Skin epidermis (tissue), 12 donors: ENCODE data around the gene PLEKHM3.

Experiments used
- H3K27ac ChIP-seq, 21 experiments: fragments of 200-600 bp; sonication (generic) in 11 of 21; one replicate each; pipeline ENCODE4 v1.5.0; 2020; ENCODE audit warnings: mild to moderate bottlenecking in 3 of 21, inconsistent platforms in 2 of 21, moderate library complexity in 2 of 21
- H3K4me3 ChIP-seq, 7 experiments: fragments of 200-600 bp; sonication (generic) in 2 of 7; one replicate each; pipeline ENCODE4 v1.5.0; 2020; ENCODE audit warnings: inconsistent platforms in 2 of 7, mild to moderate bottlenecking in 2 of 7, moderate library complexity in 1 of 7

Gene PLEKHM3

GRCh38 chr2:207844648-207845047 is 180.7 kb downstream of the PLEKHM3 start:
- no peak overlapping the region for H3K4me3 ChIP-seq
- no peak overlapping the region for H3K27ac ChIP-seq

GRCh38 chr2:207840101-207840500 is 185.2 kb downstream of the PLEKHM3 start:
- Histone ChIP-seq H3K27ac (no peak overlapping the region), H3K4me3 (no peak overlapping the region)

- H3K4me3 ChIP-seq: no peak overlapping the region
- no peak overlapping the region for H3K27ac ChIP-seq
Observed at GRCh38 chr2:207839575-207839974, 185.8 kb downstream of the PLEKHM3 start.

GRCh38 chr2:207839028-207839427 is 186.3 kb downstream of the PLEKHM3 start:
- Histone ChIP-seq H3K4me3 (no peak overlapping the region), H3K27ac (no peak overlapping the region)

DNA sequence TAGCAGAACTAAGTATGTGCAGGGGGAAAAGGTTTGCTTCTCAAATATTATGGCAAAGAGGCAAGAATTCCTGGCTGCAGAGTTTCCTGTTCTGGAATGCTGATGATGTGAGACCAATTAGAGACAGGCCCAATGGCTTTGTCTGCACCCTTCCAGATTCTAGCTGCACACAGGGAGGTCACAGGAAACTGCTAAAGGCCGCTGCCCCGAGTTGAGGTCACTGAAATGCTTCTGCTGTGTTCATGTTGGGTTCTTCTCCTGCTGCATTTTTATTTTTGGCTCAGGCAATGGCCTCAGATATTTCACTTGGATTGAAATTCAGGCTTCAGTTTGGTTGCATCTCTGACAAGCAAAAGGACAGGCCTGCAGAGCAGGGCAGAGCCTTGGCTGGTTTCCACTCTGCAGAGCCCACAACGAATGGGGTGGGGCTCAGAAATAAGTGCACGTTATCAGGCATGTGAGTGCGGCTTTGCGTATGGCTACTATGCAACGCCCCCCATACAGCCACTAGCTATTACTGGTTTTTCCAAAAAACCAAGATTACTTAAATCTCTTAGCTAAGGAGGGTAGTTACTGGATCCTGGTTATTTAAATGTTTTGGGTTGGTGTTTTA is 188.7 kb downstream of the PLEKHM3 start:
- Histone ChIP-seq H3K4me3 (no peak overlapping the region), H3K27ac (no peak overlapping the region)

DNA sequence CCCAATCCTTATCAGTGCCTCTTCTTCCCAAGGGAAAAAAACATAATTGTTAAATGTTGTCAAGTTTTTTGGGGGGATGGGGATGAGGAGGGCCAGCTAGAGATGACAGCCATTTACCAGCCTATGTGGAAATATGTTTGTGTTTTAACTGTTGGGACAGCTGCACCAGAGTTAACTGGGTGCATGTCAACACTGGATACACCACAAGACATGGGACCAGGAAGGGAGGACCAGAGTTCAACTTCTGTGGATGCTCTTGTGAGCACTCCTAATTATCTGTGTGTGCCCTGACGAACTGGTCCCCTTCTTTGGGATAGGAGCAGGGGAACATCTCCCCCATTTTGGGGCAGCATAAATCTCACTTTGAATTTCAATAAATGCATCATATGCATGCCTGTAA is 189.5 kb downstream of the PLEKHM3 start:
- H3K4me3 ChIP-seq: no peak overlapping the region
- no peak overlapping the region for H3K27ac ChIP-seq

- Histone ChIP-seq H3K27ac (no peak overlapping the region), H3K4me3 (no peak overlapping the region)
Observed at GRCh38 chr2:207833251-207833751, 192.0 kb downstream of the PLEKHM3 start.

GRCh38 chr2:207831584-207832248 is 193.6 kb downstream of the PLEKHM3 start:
- Histone ChIP-seq H3K4me3 (no peak overlapping the region), H3K27ac (no peak overlapping the region)

DNA sequence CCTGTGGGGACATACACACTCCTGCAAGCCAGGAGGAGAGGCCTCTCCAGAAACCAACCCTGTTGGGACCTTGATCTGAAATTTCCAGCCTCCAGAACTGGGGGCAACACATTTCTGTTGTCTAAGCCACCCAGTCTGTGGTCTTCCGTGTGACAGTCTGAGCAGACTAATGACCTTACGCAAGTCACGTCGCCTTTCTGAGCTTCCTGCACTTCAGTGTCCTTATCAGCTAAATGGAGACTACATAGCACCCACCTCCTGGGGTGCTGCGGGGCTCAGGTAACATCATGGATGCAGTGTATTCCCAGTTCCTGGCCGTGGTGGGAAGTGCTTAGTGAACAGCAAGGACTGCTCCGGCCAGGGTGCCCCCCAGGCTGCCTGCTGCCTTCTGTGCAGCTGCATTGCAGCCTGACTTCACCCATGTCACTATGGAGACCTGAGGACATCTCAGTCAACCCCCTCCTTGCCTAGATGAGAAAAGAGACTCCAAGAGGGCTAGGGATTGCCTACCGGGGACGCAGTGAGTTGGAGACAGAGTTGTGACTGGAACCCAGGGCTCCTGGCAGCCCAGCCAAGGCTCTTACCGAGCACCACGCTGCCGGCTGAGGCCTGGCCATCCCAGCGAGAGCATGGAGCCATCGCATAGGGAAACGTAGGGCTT is 194.4 kb downstream of the PLEKHM3 start:
- Histone ChIP-seq H3K4me3 (no peak overlapping the region), H3K27ac (no peak overlapping the region)

DNA sequence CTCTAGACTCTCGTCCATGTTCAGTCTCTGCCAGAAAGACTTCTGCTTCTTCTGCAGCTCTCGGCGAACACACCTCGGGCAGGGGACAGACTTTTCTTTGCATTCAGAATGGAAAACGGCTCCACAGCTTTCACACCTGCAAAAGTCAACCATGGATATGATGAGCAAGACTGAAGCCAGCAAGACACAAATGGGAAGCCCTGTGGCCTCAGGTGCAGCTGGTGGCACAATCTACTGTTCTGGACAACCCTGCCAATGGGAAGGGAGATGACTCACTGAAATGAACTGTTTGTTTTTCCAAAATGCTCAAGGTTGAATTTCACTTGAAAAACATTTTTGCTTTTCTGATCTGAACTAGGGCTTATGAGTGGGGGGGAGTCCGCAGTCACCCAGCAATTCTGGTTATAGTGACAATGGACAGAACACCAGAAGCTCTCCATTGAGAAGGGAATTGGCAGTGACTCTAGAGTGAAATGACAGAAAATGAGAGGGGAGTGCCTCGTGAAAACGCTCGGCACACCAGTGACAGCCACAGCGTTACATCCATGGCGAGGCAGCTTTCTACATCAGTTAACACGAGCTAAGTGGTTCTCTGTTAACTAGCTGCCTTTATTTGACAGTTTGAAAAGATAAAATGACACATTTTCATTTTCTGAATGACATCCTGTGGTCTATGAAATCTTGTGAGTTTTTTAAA is 196.8 kb downstream of the PLEKHM3 start:
- Histone ChIP-seq H3K27ac (no peak overlapping the region), H3K4me3 (no peak overlapping the region)

GRCh38 chr2:207825978-207826377 is 199.3 kb downstream of the PLEKHM3 start:
- Histone ChIP-seq H3K27ac (no peak overlapping the region), H3K4me3 (no peak overlapping the region)

DNA sequence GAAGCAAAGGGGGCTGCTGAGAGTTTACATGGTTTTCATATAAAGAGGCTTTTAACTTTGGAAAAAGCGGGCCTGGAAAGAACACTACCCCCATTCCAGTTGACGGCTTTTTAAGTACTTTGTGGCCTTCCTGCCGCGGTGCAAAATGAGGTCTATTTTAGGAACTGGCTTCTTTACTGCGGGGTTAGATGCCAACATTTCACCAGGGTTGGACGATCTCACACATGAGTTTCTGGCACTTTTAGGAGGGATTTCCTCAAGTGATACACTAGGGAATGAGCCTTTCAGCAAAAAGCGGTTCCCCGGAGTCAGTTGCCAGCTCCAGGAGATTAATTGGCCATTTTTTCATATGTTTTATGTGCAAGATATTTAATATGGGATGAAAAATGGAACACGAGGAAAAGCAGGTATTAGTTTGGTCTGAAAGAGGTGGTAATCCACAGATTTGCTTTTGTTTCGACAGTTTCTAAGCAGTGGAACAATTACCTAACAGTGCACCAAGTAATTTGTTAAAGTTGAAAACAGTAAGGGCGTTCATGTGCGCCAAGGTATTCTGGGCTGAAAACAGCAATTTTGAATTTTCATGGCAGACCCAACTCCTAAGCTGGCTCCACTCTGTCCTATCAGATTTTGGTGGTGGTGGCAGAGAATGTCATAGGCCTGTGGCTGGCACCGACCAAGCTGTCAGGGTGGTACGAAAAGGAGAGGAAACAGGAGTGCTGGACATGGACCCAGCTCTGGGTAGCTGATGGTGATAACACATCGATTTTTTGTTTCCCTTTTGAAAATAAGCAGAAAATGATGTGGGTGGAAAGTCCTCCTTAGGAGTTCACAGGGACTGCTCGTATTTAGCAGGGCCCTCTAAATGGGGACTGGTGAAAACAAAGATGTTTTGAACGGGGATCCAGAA is 200.0 kb downstream of the PLEKHM3 start:
- H3K27ac ChIP-seq: no peak overlapping the region
- H3K4me3 ChIP-seq: no peak overlapping the region

DNA sequence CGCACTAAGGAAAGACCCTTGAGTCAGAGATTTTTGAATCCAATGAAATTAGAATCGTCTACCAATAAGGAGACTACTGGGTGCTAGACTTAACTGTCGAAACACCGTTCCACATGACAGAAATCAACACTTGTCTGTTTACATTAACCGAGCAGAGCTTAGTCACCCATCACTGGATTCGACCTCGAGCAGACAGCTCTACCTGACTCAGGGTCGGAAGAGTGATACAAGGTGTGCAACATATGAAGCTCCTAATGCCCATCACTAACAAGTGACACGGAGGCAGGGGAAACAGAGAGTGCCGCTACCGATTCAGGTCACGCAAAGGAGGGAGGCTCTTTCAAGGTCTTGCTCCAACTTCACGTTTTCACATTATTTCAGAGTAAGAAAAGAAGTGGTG is 201.5 kb downstream of the PLEKHM3 start:
- H3K4me3 ChIP-seq: no peak overlapping the region
- no peak overlapping the region for H3K27ac ChIP-seq

GRCh38 chr2:207819839-207820784 is 205.2 kb downstream of the PLEKHM3 start:
- Histone ChIP-seq H3K4me3 (no peak overlapping the region), H3K27ac (no peak overlapping the region)

GRCh38 chr2:207819021-207819797 is 206.1 kb downstream of the PLEKHM3 start:
- Histone ChIP-seq H3K4me3 (no peak overlapping the region), H3K27ac (no peak overlapping the region)

- H3K4me3 ChIP-seq: no peak overlapping the region
- H3K27ac ChIP-seq: no peak overlapping the region
Observed at GRCh38 chr2:207816546-207816945, 208.8 kb downstream of the PLEKHM3 start.

DNA sequence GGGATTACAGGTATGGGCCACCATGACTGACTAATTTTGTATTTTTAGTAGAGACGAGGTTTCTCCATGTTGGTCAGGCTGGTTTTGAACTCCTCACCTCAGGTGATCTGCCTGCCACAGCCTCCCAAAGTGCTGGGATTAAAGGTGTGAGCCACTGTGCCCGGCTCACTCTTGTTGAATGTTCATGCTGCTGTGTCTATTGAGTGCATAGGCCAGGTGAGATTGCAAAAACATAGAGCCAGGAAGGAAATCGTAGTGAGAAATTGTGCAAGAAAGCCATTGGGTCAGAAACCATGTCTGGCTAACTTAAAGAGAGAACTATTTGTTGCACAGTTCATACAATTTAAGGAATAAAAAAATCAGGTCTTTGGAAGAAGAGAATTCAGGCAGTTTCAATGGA is 210.1 kb downstream of the PLEKHM3 start:
- no peak overlapping the region for H3K27ac ChIP-seq
- H3K4me3 ChIP-seq: no peak overlapping the region

- Histone ChIP-seq H3K4me3 (no peak overlapping the region), H3K27ac (no peak overlapping the region)
Observed at GRCh38 chr2:207813942-207814341, 211.4 kb downstream of the PLEKHM3 start.
